ENCODE results near the gene ASTN2. TPM values are rescaled to one million over a fixed set of nuclear protein-coding genes. Genes with fewer than 3 reads are reported as not detected.

Gene ASTN2
- total and polyA plus RNA-seq, 4 donors: 0.57 to 2.9 (median 1.4) TPM

- Histone ChIP-seq H3K9ac (ENCODE audit: low read depth in 1 of 2, low read length in 2 of 2) (no peak overlapping the region), H3K27ac (ENCODE audit: low read depth in 1 of 2, low read length in 2 of 2) (no peak overlapping the region), H3K36me3 (ENCODE audit: control insufficient read depth in 4 of 4, insufficient read depth in 3 of 4, low read depth in 1 of 4, low read length in 3 of 4) (no peaks in the 10 kb centered on the region), H3K4me1 (ENCODE audit: control insufficient read depth in 4 of 4, insufficient read depth in 4 of 4, low read length in 3 of 4) (no peaks in the 10 kb centered on the region), H3K9me3 (ENCODE audit: control insufficient read depth in 4 of 4, low read length in 3 of 4) (no peaks in the 10 kb centered on the region), H3K4me3 (ENCODE audit: low read depth in 1 of 3, low read length in 3 of 3) (no peak overlapping the region), H3K27me3 (ENCODE audit: control insufficient read depth in 4 of 4, insufficient read depth in 4 of 4, low read length in 3 of 4) (peaks cover 0 to 3% (median 0%) of the 10 kb centered on the region in 4 donors)
- 47% methylated on average over 2 of the region's 2 CpGs for WGBS
- no peak for DNase-seq (ENCODE audit: low spot score)
- TF ChIP-seq RAD21 (IDR thresholded peaks at IDR 0.05): no peak
- no peak for TF ChIP-seq SP1 (IDR thresholded peaks at IDR 0.05)
- no peak for TF ChIP-seq ZBTB33 (IDR thresholded peaks at IDR 0.05)
- TF ChIP-seq EGR1 (IDR thresholded peaks at IDR 0.05; ENCODE audit: low read depth in 2 of 2): no peak
- no peak for TF ChIP-seq MAX (IDR thresholded peaks at IDR 0.05)
- TF ChIP-seq GABPA (IDR thresholded peaks at IDR 0.05 in 1 of 2, conservative IDR thresholded peaks at IDR 0.05 in 1 of 2): no peak
- TF ChIP-seq NR2F2 (IDR thresholded peaks at IDR 0.05): no peak
- no peak for TF ChIP-seq CTCF (IDR thresholded peaks at IDR 0.05; ENCODE audit: low read depth, low read length, missing input control)
- TF ChIP-seq REST (IDR thresholded peaks at IDR 0.05): no peak
- TF ChIP-seq ATF3 (IDR thresholded peaks at IDR 0.05): no peak
- no peak for TF ChIP-seq YY1 (IDR thresholded peaks at IDR 0.05)
- no peak for TF ChIP-seq HNF4A (conservative IDR thresholded peaks at IDR 0.05)
- no peak for TF ChIP-seq FOXA1 (IDR thresholded peaks at IDR 0.05)
- no peak for TF ChIP-seq TAF1 (conservative IDR thresholded peaks at IDR 0.05)
Measured at GRCh38 chr9:117317192-117317591, 97.7 kb downstream of the ASTN2 start.

DNA sequence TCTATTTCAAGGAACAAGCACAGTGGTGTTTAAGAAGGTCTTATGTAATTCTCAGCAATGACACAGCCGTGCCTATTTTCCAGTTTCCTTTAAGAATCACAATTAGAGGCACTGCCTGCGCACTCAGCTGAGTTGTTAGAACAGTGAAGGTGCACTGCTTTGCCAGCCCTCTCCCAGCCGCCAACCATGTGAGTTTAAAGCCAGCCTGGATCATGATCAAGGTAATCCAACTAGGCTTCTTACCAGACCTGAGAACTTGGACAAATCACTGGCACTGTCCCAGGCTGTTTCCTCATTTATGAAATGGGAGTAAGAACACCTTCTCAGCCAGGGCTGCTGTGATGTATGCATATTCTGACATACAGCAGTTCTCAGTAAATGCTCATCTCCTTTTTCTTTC lies 99.6 kb downstream of the ASTN2 start:
- Histone ChIP-seq H3K4me1 (ENCODE audit: control insufficient read depth in 4 of 4, insufficient read depth in 4 of 4, low read length in 3 of 4) (no peaks in the 10 kb centered on the region), H3K27me3 (ENCODE audit: control insufficient read depth in 4 of 4, insufficient read depth in 4 of 4, low read length in 3 of 4) (peaks cover 0 to 3% (median 0%) of the 10 kb centered on the region in 4 donors), H3K4me3 (ENCODE audit: low read depth in 1 of 3, low read length in 3 of 3) (no peak overlapping the region), H3K9me3 (ENCODE audit: control insufficient read depth in 4 of 4, low read length in 3 of 4) (no peaks in the 10 kb centered on the region), H3K9ac (ENCODE audit: low read depth in 1 of 2, low read length in 2 of 2) (no peak overlapping the region), H3K27ac (ENCODE audit: low read depth in 1 of 2, low read length in 2 of 2) (no peak overlapping the region), H3K36me3 (ENCODE audit: control insufficient read depth in 4 of 4, insufficient read depth in 3 of 4, low read depth in 1 of 4, low read length in 3 of 4) (no peaks in the 10 kb centered on the region)
- 85% methylated on average over 3 of the region's 3 CpGs for WGBS
- TF ChIP-seq JUND (IDR thresholded peaks at IDR 0.05) (no peak), HNF4A (conservative IDR thresholded peaks at IDR 0.05) (no peak), EGR1 (IDR thresholded peaks at IDR 0.05; ENCODE audit: low read depth in 2 of 2) (no peak), ZBTB33 (IDR thresholded peaks at IDR 0.05) (no peak), YY1 (IDR thresholded peaks at IDR 0.05) (no peak), FOXA1 (IDR thresholded peaks at IDR 0.05) (no peak)
- DNase-seq (ENCODE audit: low spot score): no peak

Data from liver (tissue), 9 donors.